MCF 10A (cell line): ENCODE data around the gene SCGB3A1. TPM values are rescaled to one million over a fixed set of nuclear protein-coding genes. Genes with fewer than 3 reads are reported as not detected.

Experiments used
- Bru-seq: library from RNA; stranded (reverse); fragments of 400-500 nt; gene quantifications from one replicate; lab custom pipeline; 2021; lab: Mats Ljungman, UMichigan
- BruChase-seq, 2 experiments: library from RNA; stranded (reverse); fragments of 400-500 nt; gene quantifications; one replicate each; lab custom pipeline; 2021; lab: Mats Ljungman, UMichigan
- BruUV-seq: library from RNA; stranded (reverse); fragments of 400-500 nt; replicated peaks from 2 replicates; lab custom pipeline; 2021; lab: Mats Ljungman, UMichigan
- CTCF ChIA-PET: fragments of 300-600 bp; sonication (Branson Sonifier 250); formaldehyde crosslinking; extraction: SDS; loops from one replicate; lab custom pipeline; 2021; ENCODE audit warnings: antibody characterized with exemption, inconsistent platforms; lab: Yijun Ruan, JAX
- POLR2A ChIA-PET: fragments of 300-600, 350-650 bp; sonication (Branson Sonifier 250); formaldehyde crosslinking; extraction: SDS; loops from one replicate; lab custom pipeline; 2020; ENCODE audit warnings: antibody characterized with exemption, inconsistent platforms; lab: Yijun Ruan, JAX
- DNase-seq: peaks from one replicate; pipeline ENCODE4 v3.0.0-alpha.2; 2018; ENCODE audit not compliant: unreplicated experiment
- H3K27ac Mint-ChIP-seq: one replicate; pipeline ENCODE4 v1.8.0; 2022; ENCODE audit warnings: mild to moderate bottlenecking, low read depth, mixed read lengths; ENCODE audit not compliant: unreplicated experiment
- H3K27me3 Mint-ChIP-seq: one replicate; pipeline ENCODE4 v1.8.0; 2022; ENCODE audit warnings: mixed read lengths; ENCODE audit not compliant: insufficient read depth, unreplicated experiment
- H3K36me3 Mint-ChIP-seq: one replicate; pipeline ENCODE4 v1.8.0; 2022; ENCODE audit warnings: mild to moderate bottlenecking, moderate library complexity, mixed read lengths; ENCODE audit not compliant: insufficient read depth, unreplicated experiment
- H3K4me1 Mint-ChIP-seq: one replicate; pipeline ENCODE4 v1.8.0; 2022; ENCODE audit warnings: mixed read lengths; ENCODE audit not compliant: insufficient read depth, unreplicated experiment
- H3K4me3 Mint-ChIP-seq: one replicate; pipeline ENCODE4 v1.8.0; 2022; ENCODE audit warnings: mild to moderate bottlenecking, moderate library complexity, mixed read lengths; ENCODE audit not compliant: unreplicated experiment
- H3K9me3 Mint-ChIP-seq: one replicate; pipeline ENCODE4 v1.8.0; 2022; ENCODE audit warnings: mixed read lengths; ENCODE audit not compliant: unreplicated experiment
- CTCF ChIP-seq: fragments of 200-600 bp; IDR thresholded peaks from one replicate; pipeline ENCODE4 v1.8.0; 2022; ENCODE audit warnings: antibody characterized with exemption, mild to moderate bottlenecking; ENCODE audit not compliant: unreplicated experiment
- intact Hi-C: fragments of 100-400 bp; cut with micrococcal nuclease; formaldehyde crosslinking; loops from 2 replicates; pipeline ENCODE4 v1.14.1; 2022
- long read RNA-seq: library from polyadenylated mRNA; stranded (forward); transcript quantifications from one replicate; pipeline ENCODE4 v2.0.0, GENCODE V29; 2022
- total RNA-seq: library from RNA; stranded (reverse); gene quantifications from 2 replicates; pipeline ENCODE4 v1.2.3, GENCODE V29; 2022

SCGB3A1 gene, protein sequence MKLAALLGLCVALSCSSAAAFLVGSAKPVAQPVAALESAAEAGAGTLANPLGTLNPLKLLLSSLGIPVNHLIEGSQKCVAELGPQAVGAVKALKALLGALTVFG
- total RNA-seq (not detected in 2 replicates), Bru-seq, nascent RNA (not detected), BruChase-seq, experiment 1, labeled RNA remaining after a 6-hour chase (not detected), BruChase-seq, experiment 2, labeled RNA remaining after a 2-hour chase (not detected)
- long read RNA-seq = 0 reads

DNA sequence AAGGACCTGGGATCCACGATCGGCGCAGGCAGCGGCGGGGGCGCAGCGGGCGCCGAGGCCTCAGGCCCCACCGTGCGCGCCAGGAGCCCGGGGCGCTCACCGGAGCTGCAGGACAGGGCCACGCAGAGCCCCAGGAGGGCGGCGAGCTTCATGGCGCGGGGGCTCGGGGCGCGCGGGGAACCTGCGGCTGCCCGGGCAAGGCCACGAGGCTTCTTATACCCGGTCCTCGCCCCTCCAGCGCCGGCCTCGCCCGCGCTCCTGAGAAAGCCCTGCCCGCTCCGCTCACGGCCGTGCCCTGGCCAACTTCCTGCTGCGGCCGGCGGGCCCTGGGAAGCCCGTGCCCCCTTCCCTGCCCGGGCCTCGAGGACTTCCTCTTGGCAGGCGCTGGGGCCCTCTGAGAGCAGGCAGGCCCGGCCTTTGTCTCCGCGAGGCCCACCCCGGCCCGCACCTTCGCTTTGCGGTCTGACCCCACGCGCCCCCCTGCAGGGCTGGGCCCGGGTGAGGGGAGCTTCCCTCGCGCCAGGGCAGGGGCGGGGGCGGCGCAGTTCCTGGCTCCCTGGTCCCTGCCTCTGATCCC, at the start of gene SCGB3A1:
Gene SCGB3A1, minus strand, starts transcription at position 189 of the 577 bp plus-strand sequence. Its CDS starts 37 bp downstream, at position 152.
- no peak for TF ChIP-seq CTCF
- no peak within 1 kb of the TSS for H3K4me3 Mint-ChIP-seq
- H3K4me1 Mint-ChIP-seq = no peaks in the 10 kb centered on the region
- no peak for DNase-seq
- no peaks in the 10 kb centered on the region for H3K36me3 Mint-ChIP-seq
- H3K9me3 Mint-ChIP-seq = no peaks in the 10 kb centered on the region
- H3K27me3 Mint-ChIP-seq = peaks cover 46% of the 10 kb centered on the region
- POLR2A ChIA-PET = no interaction called here
- BruUV-seq = no TSS peak
- H3K27ac Mint-ChIP-seq = no peak within 1 kb of the TSS
- intact Hi-C loops = no loop called here
- CTCF ChIA-PET = interaction anchor here (1.5 kb wide), 1 partner anchor 12 kb away, joined by 3 read pairs; no protein-coding TSS in a partner anchor

- Mint-ChIP-seq H3K27me3 (peaks cover 40% of the 10 kb centered on the region), H3K27ac (no peak overlapping the region), H3K9me3 (no peaks in the 10 kb centered on the region), H3K36me3 (no peaks in the 10 kb centered on the region), H3K4me1 (no peaks in the 10 kb centered on the region), H3K4me3 (no peak overlapping the region)
- POLR2A ChIA-PET = no interaction called here
- CTCF ChIA-PET = interaction anchor here (0.6 kb wide), 2 partner anchors 20 to 36 kb away, joined by 3 read pairs; no protein-coding TSS in a partner anchor
- DNase-seq = no peak
- TF ChIP-seq CTCF = no peak
- intact Hi-C loops = no loop called here
- no TSS peak for BruUV-seq
Observed at GRCh38 chr5:180640611-180640860, 49.2 kb upstream of the SCGB3A1 start.

GRCh38 chr5:180639741-180640610, 48.7 kb upstream of the SCGB3A1 start:
- CTCF ChIA-PET = interaction anchor here (0.6 kb wide), 2 partner anchors 19 to 35 kb away, joined by 3 read pairs; no protein-coding TSS in a partner anchor
- H3K27ac Mint-ChIP-seq = no peak overlapping the region
- no peak for DNase-seq
- H3K36me3 Mint-ChIP-seq = no peaks in the 10 kb centered on the region
- H3K27me3 Mint-ChIP-seq = peaks cover 34% of the 10 kb centered on the region
- TF ChIP-seq CTCF = no peak
- intact Hi-C loops = no loop called here
- BruUV-seq = no TSS peak
- H3K9me3 Mint-ChIP-seq = no peaks in the 10 kb centered on the region
- POLR2A ChIA-PET = no interaction called here
- H3K4me1 Mint-ChIP-seq = no peaks in the 10 kb centered on the region
- H3K4me3 Mint-ChIP-seq = no peak overlapping the region

- intact Hi-C loops = no loop called here
- H3K36me3 Mint-ChIP-seq = no peaks in the 10 kb centered on the region
- H3K4me1 Mint-ChIP-seq = no peaks in the 10 kb centered on the region
Observed at GRCh38 chr5:180639287-180639686, 48.0 kb upstream of the SCGB3A1 start.

More at GRCh38 chr5:180639287-180639686, 48.0 kb upstream of the SCGB3A1 start:
- no peak overlapping the region for H3K27ac Mint-ChIP-seq
- H3K27me3 Mint-ChIP-seq = peaks cover 27% of the 10 kb centered on the region
- no peak overlapping the region for H3K4me3 Mint-ChIP-seq
- no peak for DNase-seq
- H3K9me3 Mint-ChIP-seq = no peaks in the 10 kb centered on the region
- no peak for TF ChIP-seq CTCF
- ChIA-PET CTCF (no interaction called here), POLR2A (no interaction called here)
- no TSS peak for BruUV-seq
